Measurements from ENCODE around the gene TMEM163.

TMEM163 gene

DNA sequence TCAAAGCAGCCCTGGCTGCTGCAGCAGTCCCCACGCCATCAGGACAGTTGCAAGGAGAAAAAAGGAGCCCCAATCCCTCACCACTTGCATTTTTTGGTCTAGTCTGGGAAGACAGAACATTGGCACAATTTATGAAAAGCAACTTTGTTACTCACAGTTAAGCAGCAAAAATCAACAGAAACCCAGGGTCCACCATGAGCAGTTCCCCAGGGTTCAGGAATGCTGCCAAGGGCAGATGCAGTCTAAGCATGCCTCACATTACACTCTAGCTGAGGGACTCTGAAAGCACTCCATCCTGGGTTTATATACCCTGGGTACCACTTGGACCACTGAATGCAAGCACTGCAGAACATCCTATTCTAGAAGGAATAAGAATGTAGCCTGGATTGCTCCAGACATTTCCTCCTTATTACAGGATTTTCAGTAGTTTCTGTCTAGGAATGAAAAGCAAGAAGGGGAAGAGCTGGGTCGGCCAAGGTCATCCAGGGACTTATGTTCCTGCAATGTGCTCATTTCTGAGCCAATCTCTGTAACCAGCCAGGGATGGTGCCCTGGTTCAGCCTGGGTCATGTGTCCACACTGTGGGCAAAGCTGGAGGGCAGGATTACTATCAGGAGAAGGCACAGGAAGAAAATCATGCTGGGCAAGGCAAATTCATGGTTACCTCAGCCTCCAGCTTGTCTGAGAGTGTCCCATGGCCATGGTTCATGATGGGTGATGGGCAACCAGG is 19.5 kb upstream of the TMEM163 start:
- DNase-seq (ENCODE audit: low read depth) = no peak
- H3K4me3 ChIP-seq (replicated peaks; ENCODE audit: low read depth, low read length) = no peak overlapping the region
- no peak for TF ChIP-seq CTCF (IDR thresholded peaks at IDR 0.05; ENCODE audit: low read length, missing control alignments)

GRCh38 chr2:134737671-134738070 is 18.9 kb upstream of the TMEM163 start:
- TF ChIP-seq CTCF (IDR thresholded peaks at IDR 0.05; ENCODE audit: low read length, missing control alignments) = no peak
- H3K4me3 ChIP-seq (replicated peaks; ENCODE audit: low read depth, low read length) = no peak overlapping the region
- no peak for DNase-seq (ENCODE audit: low read depth)

- TF ChIP-seq CTCF (IDR thresholded peaks at IDR 0.05; ENCODE audit: low read length, missing control alignments) = no peak
- no peak overlapping the region for H3K4me3 ChIP-seq (replicated peaks; ENCODE audit: low read depth, low read length)
- peak; percentile 89 for DNase-seq (ENCODE audit: low read depth)
These were observed 17.5 kb upstream of the TMEM163 start for GRCh38 chr2:134736167-134736880.

GRCh38 chr2:134728163-134728562 is 9.4 kb upstream of the TMEM163 start:
- no peak for TF ChIP-seq CTCF (IDR thresholded peaks at IDR 0.05; ENCODE audit: low read length, missing control alignments)
- H3K4me3 ChIP-seq (replicated peaks; ENCODE audit: low read depth, low read length) = no peak overlapping the region
- peak; percentile 25 for DNase-seq (ENCODE audit: low read depth)

DNA sequence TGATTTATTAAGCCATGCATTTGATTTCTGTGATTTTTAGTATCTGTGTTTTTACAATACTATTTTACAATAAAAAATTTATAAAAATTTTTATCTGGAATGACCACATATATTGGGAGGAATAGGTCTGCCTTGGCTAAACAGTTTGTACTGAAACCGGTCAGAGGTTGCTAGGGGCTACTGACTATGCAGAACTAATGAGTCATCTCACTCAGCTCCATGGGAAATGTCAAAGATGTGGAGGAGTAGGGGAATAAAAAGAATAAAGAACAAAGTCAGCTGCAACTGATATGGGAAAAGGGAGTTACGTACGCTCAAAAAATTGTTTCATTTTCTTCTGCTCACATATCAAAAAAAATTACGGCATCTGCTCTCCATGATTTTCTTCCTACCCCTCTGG is 8.6 kb upstream of the TMEM163 start:
- TF ChIP-seq CTCF (IDR thresholded peaks at IDR 0.05; ENCODE audit: low read length, missing control alignments) = no peak
- DNase-seq (ENCODE audit: low read depth) = peak; percentile 94
- peak overlapping the region; percentile 29 for H3K4me3 ChIP-seq (replicated peaks; ENCODE audit: low read depth, low read length)

DNA sequence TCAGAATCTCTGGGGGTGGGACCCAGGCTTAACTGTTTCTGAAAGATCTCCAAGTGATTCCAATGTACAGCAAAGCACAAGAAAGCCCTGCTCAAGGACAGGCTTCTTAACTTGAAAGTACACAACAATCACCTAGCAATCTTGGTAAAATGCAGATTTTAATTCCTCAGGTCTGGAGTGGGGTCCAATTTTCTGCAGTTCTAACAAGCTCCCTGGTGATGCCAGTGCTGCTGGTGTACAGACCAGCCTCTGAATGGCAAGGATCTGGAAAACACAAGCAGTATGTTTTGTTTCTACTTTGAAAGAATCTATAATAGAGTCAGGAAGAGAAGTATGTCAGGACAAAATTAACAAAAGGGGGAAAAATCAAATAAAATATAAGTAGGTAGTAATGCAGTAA is 7.8 kb upstream of the TMEM163 start:
- no peak for TF ChIP-seq CTCF (IDR thresholded peaks at IDR 0.05; ENCODE audit: low read length, missing control alignments)
- no peak for DNase-seq (ENCODE audit: low read depth)
- no peak overlapping the region for H3K4me3 ChIP-seq (replicated peaks; ENCODE audit: low read depth, low read length)
